GM12865 (cell line): ENCODE data around the gene CHST13.

Source experiments
- DNase-seq: peaks from one replicate; pipeline ENCODE4 v3.0.0; 2010; ENCODE audit warnings: low read depth
- H3K4me3 ChIP-seq: 2 replicates; pipeline ENCODE4 v1.5.1; 2011; ENCODE audit warnings: mild to moderate bottlenecking, low read depth, low read length, control low read depth
- CTCF ChIP-seq: IDR thresholded peaks from 2 replicates; pipeline ENCODE4 v1.5.1; 2011; ENCODE audit warnings: low read length, control low read depth, low read depth, inconsistent platforms; ENCODE audit not compliant: insufficient read depth; ENCODE audit errors: missing control alignments

CHST13 gene

GRCh38 chr3:126507886-126508285 is 16.1 kb upstream of the CHST13 start:
- no peak overlapping the region for H3K4me3 ChIP-seq
- no peak for TF ChIP-seq CTCF
- no peak for DNase-seq

- H3K4me3 ChIP-seq = no peak overlapping the region
- no peak for DNase-seq
- no peak for TF ChIP-seq CTCF
Measured at GRCh38 chr3:126508564-126508964, 15.4 kb upstream of the CHST13 start.

- TF ChIP-seq CTCF = no peak
- DNase-seq = no peak
- no peak overlapping the region for H3K4me3 ChIP-seq
Measured at GRCh38 chr3:126509597-126510307, 14.2 kb upstream of the CHST13 start.

GRCh38 chr3:126510308-126510910 is 13.5 kb upstream of the CHST13 start:
- no peak overlapping the region for H3K4me3 ChIP-seq
- no peak for DNase-seq
- TF ChIP-seq CTCF = no peak

GRCh38 chr3:126511291-126511690 is 12.7 kb upstream of the CHST13 start:
- no peak overlapping the region for H3K4me3 ChIP-seq
- TF ChIP-seq CTCF = no peak
- no peak for DNase-seq

GRCh38 chr3:126512026-126512425 is 11.9 kb upstream of the CHST13 start:
- no peak overlapping the region for H3K4me3 ChIP-seq
- no peak for DNase-seq
- no peak for TF ChIP-seq CTCF
